SKM-1 treated with dmso at 0.1 percent for 144 hours (cell line): ENCODE results near the gene SHC4.
"Not testable (repeated sequence)": the region's sequence is repeated elsewhere in the genome, so short reads cannot be mapped to it uniquely, and the experiment has no call there.

Experiments
- DNase-seq: peaks from one replicate; lab custom pipeline; 2025; ENCODE audit not compliant: unreplicated experiment; lab: John Stamatoyannopoulos, UW

The SHC4 gene

GRCh38 chr15:48928877-48929538 is 34.7 kb downstream of the SHC4 start:
- DNase-seq, result no peak

- no peak for DNase-seq
Measured at GRCh38 chr15:48925714-48926223, 38.0 kb downstream of the SHC4 start.

GRCh38 chr15:48924528-48925393 is 39.0 kb downstream of the SHC4 start:
- no peak for DNase-seq

GRCh38 chr15:48922046-48922445 is 41.7 kb downstream of the SHC4 start:
- no peak for DNase-seq

GRCh38 chr15:48916721-48917120 is 47.0 kb downstream of the SHC4 start:
- no peak for DNase-seq

GRCh38 chr15:48915861-48916260 is 47.9 kb downstream of the SHC4 start:
- no peak for DNase-seq

- peak; percentile 21 for DNase-seq
Measured at GRCh38 chr15:48914717-48915116, 49.0 kb downstream of the SHC4 start.

- no peak for DNase-seq
Measured at GRCh38 chr15:48913141-48913540, 50.6 kb downstream of the SHC4 start.

GRCh38 chr15:48910554-48910953 is 53.2 kb downstream of the SHC4 start:
- DNase-seq, result not testable (repeated sequence)

- not testable (repeated sequence) for DNase-seq
Measured at GRCh38 chr15:48909313-48909712, 54.4 kb downstream of the SHC4 start.

- DNase-seq, result no peak
Measured at GRCh38 chr15:48905847-48906246, 57.9 kb downstream of the SHC4 start.

GRCh38 chr15:48905216-48905615 is 58.5 kb downstream of the SHC4 start:
- no peak for DNase-seq

- DNase-seq, result no peak
Measured at GRCh38 chr15:48904758-48905157, 59.0 kb downstream of the SHC4 start.

- no peak for DNase-seq
Measured at GRCh38 chr15:48899793-48900192, 63.9 kb downstream of the SHC4 start.

GRCh38 chr15:48898446-48898845 is 65.3 kb downstream of the SHC4 start:
- no peak for DNase-seq

- DNase-seq, result no peak
Measured at GRCh38 chr15:48898032-48898431, 65.7 kb downstream of the SHC4 start.

GRCh38 chr15:48896869-48897814 is 66.6 kb downstream of the SHC4 start:
- DNase-seq, result no peak

GRCh38 chr15:48893311-48893710 is 70.4 kb downstream of the SHC4 start:
- no peak for DNase-seq

GRCh38 chr15:48891232-48891765 is 72.4 kb downstream of the SHC4 start:
- no peak for DNase-seq

- no peak for DNase-seq
Measured at GRCh38 chr15:48890375-48890972, 73.2 kb downstream of the SHC4 start.
